Measurements from ENCODE around the gene ENPP7. TPM values are rescaled to one million over a fixed set of nuclear protein-coding genes. Genes with fewer than 3 reads are reported as not detected.

ENPP7 gene
- total and polyA plus RNA-seq, 2 donors (not counting 3 experiments of a cell fraction or from before 2014, with no cell fraction given): not detected

GRCh38 chr17:79722787-79723186 lies 8.0 kb upstream of the ENPP7 start:
- CTCF ChIA-PET: interaction anchor here (1.0 kb wide), 1 partner anchor 18 kb away, joined by 3 read pairs; no protein-coding TSS in a partner anchor
- no peak for FAIRE-seq

More at GRCh38 chr17:79722787-79723186, 8.0 kb upstream of the ENPP7 start:
- intact Hi-C loops (cut with micrococcal nuclease): no loop called here
- no peak for TF ChIP-seq POLR2AphosphoS5 (IDR thresholded peaks at IDR 0.05; ENCODE audit: insufficient read depth, low read depth, low read length)
- no peak for TF ChIP-seq POLR2A (IDR thresholded peaks at IDR 0.05; ENCODE audit: low read depth, low read length)
- no peak for TF ChIP-seq EZH2 (IDR thresholded peaks at IDR 0.05; ENCODE audit: borderline replicate concordance, low read depth, low read length, severe bottlenecking)
- TF ChIP-seq GATA2 (IDR thresholded peaks at IDR 0.05; ENCODE audit: insufficient read depth, insufficient read length, low read depth, low read length): no peak
- no peak for TF ChIP-seq CTCF (IDR thresholded peaks at IDR 0.05; ENCODE audit: extremely low read depth in 1 of 2, insufficient read depth in 1 of 2, low read depth in 1 of 2, low read length in 2 of 2)
- TF ChIP-seq MAX (IDR thresholded peaks at IDR 0.05; ENCODE audit: insufficient read depth, insufficient read length): no peak
- no peak for TF ChIP-seq FOS (IDR thresholded peaks at IDR 0.05; ENCODE audit: borderline replicate concordance, insufficient read depth, low read length)
- TF ChIP-seq MYC (IDR thresholded peaks at IDR 0.05; ENCODE audit: low read depth, low read length): no peak
- TF ChIP-seq JUN (IDR thresholded peaks at IDR 0.05; ENCODE audit: borderline replicate concordance, insufficient read depth, insufficient read length, low read depth): no peak
- no peak for DNase-seq (ENCODE audit: low read depth, low spot score)
- Histone ChIP-seq H3K9ac (replicated peaks; ENCODE audit: extremely low read depth, insufficient read depth, low read length) (no peak overlapping the region), H3K9me3 (replicated peaks; ENCODE audit: control insufficient read depth, insufficient read depth, low read length) (no peaks in the 10 kb centered on the region), H3K4me1 (ENCODE audit: control insufficient read depth, extremely low read depth, insufficient read depth, low read length) (no peaks in the 10 kb centered on the region), H3K4me2 (ENCODE audit: insufficient read depth, low read length) (no peak overlapping the region), H4K20me1 (replicated peaks; ENCODE audit: control insufficient read depth, extremely low read depth, insufficient read depth, low read length) (no peaks in the 10 kb centered on the region), H3K27ac (ENCODE audit: insufficient read depth, low read depth, low read length) (no peak overlapping the region), H3K79me2 (ENCODE audit: control insufficient read depth, insufficient read depth, low read length) (no peaks in the 10 kb centered on the region), H2AFZ (ENCODE audit: low read depth, low read length) (no peak overlapping the region), H3K36me3 (ENCODE audit: control insufficient read depth in 2 of 2, extremely low read depth in 1 of 2, insufficient read depth in 2 of 2, low read length in 2 of 2) (no peaks in the 10 kb centered on the region), H3K27me3 (ENCODE audit: control insufficient read depth in 2 of 2, insufficient read depth in 2 of 2, low read length in 2 of 2) (no peaks in the 10 kb centered on the region), H3K9me1 (replicated peaks; ENCODE audit: control insufficient read depth, extremely low read depth, insufficient read depth, low read length) (no peaks in the 10 kb centered on the region), H3K4me3 (replicated peaks in 1 of 3; ENCODE audit: insufficient read depth in 1 of 3, low read depth in 1 of 3, low read length in 3 of 3) (no peak overlapping the region)
- BruUV-seq (replicated peaks): no TSS peak
- dilution Hi-C loops (cut with MboI; ENCODE audit: extremely low pct_ligation_motif_present, low sequenced_read_pairs): no loop called here
- POLR2A ChIA-PET: no interaction called here

Data from endothelial cell of umbilical vein (primary cell).